HT1080 (cell line): ENCODE results near the gene TMEM120A. TPM values are rescaled to one million over a fixed set of nuclear protein-coding genes. Genes with fewer than 3 reads are reported as not detected.

Experiments
- DNase-seq: peaks from one replicate; pipeline ENCODE4 v3.0.0-alpha.2; 2015; ENCODE audit warnings: low read depth
- total RNA-seq: library from RNA; depleted of rRNA; stranded (reverse); fragments of >200 nt; shearing (Covaris generic); gene quantifications from 2 replicates; pipeline ENCODE4 v1.2.3, GENCODE V29; 2014

TMEM120A gene
- total RNA-seq, 1 experiment from 2014 or later: 16.9 TPM

DNA sequence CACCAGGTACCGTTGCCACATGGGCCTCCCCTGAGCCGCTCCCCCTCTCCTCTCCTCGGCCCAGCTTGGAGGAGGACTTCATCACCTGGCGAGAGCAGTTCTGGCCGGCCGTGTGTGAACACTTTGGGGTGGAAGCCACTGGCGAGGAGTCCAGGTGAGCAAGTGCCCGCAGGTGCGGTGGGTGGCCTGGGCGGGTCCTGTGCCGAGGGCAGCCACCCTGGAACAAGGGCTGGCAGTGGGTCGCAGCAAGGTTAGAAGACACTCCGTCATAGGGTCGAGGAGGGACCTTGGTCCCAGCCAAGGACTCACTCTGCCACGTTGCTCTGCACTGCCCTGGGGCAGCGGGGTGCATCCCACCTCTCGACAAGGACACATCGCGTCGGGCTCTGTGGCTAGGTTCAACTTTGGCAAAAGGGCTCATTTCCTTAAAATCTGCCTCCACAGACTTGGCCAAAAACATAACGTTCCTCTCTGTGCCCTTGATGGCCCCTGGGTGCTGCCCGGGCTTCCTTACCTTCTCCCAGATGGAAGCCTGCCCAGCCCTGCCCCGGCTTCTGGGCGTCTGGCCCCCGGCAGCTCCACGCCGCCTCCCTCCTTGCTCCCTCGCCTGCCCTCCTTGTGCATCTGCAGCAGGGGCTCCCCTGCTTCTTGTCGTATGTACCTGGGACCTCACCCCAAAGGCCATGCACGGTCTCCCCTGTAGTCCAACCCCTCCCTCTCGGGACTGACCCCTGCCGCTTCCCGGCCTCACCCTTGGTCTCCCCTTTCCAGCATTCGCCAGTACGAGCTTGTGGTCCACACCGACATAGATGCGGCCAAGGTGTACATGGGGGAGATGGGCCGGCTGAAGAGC is 12.7 kb downstream of the TMEM120A start:
- DNase-seq: no peak

DNA sequence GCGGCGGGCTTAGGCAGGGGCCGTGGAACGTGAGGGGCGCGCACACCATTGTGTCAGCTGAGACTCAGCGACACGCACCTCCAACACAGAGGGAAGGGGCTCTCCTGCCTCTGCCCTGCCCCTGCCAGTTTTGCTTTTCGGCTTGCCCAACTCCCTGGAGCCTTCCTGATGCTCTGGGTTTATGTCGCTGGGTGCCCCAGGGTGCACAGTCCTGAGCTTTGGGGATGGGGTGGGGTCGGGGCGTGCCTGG is 13.3 kb downstream of the TMEM120A start:
- no peak for DNase-seq

DNA sequence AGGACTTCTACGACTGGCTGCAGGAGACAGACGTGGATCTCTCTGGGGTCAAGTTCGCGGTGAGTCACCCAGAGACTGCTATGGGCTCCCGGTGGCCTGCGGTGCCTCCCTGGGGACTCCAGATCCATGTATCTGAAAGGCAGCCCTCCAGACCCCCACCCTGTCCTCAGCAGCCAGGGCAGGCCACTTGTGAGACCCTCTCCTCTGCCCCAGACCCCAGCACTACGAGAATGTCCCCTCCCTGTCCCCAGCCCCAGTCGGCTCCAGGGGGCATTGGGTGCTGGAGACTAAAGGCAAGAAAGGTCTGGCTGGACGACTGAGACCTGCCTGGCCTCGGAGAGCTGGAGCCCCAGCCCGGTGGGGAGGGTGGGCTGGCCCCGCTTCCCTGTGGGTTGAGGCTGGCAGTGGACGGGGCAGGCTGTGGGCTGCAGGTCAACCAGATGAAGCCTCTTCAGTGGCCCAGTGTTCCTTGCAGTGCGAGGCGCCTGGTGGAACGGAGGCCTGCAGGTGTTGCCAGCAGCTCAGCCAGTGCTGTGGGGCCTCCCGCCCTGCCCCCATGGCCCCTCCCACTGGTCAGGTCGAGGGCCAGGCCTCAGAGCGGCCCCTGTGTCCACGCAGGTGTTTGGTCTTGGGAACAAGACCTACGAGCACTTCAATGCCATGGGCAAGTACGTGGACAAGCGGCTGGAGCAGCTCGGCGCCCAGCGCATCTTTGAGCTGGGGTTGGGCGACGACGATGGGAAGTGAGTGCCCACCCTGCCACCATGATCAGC is 13.8 kb downstream of the TMEM120A start:
- no peak for DNase-seq

DNA sequence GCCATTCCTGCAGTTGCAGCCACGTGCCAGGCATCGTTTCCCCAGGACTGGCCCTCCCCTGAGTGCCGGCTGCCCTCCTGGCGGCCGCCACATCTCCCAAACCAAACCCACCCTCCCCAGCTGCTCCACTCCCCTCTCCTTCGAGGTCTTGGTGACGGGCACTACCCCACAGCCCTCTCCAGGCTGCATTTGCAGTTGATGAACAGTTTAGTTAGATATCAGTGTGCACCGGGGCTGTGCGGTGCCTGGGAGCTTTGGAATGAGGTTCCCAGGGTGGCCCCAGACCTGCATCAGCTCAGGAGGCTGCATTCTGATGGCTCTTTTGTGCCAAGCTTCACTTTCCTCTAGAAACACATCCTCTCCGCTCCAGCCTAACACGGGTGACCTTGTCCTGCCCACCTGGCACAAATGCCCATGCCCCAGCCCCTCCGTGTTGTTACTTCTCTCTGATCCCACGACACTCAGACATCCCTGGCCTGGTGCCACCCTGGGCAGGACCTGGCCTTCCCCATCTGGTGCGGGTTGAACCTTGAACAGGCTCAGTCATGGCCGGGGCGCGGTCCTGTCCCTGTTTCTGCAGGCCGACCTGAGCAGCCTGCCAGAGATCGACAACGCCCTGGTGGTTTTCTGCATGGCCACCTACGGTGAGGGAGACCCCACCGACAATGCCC is 14.5 kb downstream of the TMEM120A start:
- no peak for DNase-seq

DNA sequence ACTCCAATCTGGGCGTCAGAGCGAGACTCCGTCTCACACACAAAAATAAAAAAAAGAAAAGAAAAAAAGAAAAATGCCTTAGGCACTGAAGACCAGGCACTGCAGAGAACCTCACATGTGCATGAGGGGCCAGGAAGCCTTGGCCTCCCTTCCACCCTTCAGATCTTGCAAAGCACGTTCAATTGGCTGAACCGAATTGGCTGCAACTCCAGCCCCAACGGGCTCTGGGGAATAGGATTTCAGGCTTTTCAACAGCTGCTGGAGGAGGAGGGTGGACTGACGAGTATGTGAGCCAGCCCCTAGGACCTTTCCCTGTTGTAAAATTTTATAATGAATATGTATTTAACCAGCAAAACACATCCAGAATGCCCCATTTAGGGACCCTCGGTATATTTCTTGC is 16.7 kb downstream of the TMEM120A start:
- DNase-seq: no peak

DNA sequence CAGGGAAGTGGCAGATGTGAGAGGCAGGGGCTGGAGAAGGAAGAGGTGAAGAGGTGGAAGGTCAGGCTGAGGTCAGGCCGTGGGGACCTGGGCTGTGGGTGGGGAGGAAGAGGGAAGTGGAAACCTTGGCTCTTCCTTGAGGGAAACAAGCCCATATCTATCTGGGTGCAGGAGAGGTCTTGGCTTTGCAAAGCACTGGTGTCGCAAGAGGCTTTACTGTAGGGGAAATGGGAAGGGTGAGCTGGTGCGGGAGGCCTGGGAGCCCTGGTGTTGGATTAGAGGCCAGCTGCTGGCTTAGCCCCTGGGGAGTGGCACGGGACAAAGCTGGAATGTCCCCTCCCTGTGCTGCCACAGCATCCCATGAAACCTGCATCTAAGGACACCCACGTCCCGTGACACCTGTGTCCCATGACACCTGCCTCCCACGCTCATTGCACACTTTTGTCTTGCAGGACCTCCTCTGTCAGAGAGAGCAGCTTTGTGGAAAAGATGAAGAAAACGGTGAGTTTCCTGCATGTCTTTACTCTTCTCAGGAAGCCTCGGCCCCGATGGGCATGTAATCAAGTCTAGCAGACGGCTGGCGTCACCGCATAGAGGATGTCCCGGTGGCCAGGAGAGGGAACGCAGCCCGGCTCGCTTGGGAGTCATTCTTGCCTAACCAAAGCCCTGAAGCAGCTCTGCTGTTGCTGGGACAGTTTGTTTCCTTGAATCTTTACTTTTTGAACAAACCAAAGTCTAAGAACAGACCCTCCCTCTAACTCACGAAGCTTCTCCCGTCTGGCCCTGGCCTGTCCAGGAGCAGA is 22.2 kb downstream of the TMEM120A start:
- no peak for DNase-seq

DNA sequence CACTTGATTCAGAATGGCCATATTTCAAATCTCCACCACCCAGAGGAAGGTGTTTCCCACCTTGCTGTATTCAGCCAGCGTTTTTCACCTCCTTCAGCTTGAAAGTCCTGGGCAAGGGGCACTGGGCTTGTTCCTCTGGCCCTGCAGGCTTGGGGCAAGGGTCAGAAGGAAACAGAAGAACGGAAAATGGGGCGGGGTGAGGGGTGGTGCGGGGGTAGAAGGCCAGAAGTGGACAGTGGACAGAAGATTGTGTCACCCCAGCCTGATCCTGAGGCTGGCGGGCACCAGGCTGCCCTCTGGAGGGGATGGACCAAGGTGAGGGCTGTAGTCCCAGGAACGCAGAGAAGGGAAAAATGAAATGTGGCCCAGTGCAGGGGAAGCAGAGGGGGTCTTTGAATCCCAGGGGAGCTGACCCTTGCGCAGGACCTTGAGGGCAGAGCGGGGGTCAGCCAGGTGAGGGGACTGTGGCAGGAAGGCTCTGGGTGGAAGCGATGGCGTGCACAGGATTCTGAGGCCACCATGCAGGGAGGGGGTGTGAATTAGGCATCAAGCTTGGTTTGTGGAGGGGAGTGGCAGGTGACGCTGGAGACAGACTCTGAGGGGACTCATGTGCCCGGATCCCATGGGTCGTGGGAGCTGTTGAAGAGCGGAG is 23.0 kb downstream of the TMEM120A start:
- no peak for DNase-seq

DNA sequence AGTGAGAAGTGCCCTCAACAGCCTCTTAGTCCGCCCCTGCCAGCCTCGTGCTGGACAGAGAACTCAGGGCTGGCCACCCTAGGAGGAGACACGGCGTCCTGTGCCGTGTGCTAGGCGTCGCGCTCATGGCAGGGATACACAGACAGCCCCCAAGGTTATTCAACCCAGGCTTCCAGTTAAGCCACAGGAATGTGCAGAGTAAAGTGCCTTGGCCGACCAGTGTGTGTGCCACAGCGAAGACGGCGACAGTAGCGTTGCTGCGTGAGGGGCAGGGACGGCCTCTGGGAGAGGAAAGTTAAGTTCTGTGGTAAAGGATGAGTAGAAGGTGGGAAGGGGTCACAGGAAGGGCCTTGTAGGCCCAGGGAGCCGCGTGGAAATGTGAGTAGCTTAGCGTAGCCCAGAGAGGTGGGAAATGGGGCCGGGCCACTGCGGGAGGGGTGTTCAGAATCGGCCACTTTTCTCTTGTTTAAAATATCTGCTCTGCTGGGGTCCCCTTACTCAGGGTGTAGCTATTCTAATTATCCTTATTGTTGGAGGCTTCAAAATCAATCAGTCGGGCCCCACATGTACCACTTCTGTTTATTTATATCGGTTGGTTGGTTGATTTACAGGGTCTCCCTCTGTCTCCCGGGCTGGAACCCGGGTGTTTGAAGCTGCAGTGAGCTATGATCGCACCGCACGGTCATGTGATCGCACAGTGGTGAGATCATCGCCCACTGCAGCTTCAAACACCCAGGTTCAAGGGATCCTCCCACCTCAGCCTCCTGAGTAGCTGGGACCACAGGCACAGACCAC is 24.5 kb downstream of the TMEM120A start:
- no peak for DNase-seq

DNA sequence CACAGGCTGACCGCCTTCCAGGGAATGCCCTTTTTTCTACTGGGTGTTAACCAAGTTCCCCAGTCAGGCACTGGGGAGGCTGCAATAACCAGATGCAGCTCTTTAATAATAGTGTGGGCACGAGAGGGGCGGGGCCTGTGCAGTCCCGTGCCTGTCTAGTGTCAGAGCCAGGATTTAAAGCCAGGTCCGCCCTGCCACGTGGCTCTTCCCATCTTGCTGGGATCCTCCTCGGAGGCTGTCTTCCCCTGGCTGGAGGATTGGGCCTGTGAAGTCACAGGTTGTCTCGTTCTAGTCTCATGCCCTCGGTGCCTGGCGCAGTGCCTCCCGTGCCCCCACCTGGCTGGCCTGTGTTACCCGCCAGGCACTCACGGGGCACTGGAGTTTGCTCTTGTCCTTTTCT is 25.2 kb downstream of the TMEM120A start:
- no peak for DNase-seq

DNA sequence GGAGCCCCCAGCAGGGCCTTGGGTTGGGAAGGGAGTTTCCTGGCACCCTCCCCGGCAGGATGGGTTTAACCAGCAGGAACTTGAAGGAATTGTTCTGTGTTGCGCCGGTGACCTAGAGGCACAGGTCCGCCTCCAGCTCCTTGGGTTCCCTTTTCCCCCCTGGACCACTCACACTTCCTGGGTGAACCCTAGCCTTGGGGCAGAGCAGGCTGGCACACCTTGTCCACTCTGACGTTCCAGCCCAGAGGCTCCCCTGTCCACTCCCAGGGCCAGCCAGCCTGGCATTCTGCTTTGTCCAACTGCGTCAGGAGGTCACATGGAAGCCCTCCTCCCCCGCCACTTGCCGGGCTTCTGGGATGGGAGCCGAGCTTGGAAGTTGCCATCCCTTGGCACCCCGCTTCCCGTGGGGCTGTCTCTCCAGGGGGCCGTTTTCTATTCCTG is 25.8 kb downstream of the TMEM120A start:
- no peak for DNase-seq

DNA sequence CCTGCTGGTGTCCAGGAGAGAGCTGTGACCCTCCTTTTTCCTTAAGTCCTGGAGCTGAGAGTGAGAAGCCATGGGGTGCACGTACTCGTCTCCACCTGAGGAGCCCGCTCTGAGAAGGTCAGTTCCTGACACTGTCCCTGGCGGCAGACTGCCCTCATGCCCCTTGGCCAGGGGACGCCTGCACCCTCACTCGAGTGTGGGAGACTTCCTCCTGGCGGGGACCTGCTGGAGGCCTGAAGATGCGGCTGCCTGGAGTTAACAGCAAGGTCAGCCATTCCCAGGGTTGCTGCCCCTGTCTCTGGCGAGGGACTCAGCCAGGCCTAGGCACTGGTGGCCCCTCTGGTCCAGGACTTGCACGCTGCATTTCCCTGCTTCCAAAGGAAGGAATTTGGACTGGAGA is 26.4 kb downstream of the TMEM120A start:
- DNase-seq: no peak

DNA sequence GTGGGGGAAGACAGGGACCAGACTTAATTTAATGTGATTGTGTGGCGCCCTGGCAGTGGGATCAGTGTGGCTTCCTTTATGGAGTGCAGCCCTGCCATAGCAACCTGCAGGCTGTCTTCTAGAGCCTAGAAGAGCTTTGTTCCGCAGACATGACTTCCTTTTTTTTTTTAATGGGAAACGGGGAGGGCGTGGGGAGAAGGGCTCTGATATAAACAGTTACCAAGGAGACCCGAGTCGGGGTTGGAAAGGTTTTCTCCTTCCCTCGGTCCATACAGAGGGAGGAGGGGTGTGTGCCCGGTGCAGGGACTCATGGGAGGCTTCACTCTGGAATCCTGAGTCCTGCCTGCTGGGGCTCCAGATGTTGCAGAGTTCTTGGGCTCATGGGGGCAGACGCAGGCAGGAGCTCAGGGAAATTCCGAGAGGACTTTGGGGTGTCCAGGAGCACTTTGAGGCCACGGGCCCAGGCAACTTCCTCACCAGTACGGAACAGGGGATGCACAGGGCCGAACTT is 26.9 kb downstream of the TMEM120A start:
- no peak for DNase-seq

DNA sequence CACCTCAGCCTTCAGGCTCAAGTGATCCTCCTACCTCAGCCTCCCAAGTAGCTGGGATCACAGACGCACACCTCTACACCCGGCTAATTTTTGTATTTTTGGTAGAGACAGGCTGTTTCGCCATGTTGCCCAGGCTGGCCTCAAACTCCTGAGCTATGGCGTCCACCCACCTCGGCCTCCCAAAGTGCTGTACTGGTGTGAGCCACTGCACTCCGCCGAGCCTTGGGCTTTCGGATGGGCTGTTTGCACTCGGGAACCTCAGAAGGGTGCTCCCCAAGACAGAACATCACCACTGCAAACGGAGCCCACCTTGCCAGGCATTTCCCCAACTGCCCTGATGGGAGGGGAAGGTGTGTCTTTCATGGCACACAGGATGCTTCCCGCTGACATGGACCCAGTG is 27.3 kb downstream of the TMEM120A start:
- no peak for DNase-seq

DNA sequence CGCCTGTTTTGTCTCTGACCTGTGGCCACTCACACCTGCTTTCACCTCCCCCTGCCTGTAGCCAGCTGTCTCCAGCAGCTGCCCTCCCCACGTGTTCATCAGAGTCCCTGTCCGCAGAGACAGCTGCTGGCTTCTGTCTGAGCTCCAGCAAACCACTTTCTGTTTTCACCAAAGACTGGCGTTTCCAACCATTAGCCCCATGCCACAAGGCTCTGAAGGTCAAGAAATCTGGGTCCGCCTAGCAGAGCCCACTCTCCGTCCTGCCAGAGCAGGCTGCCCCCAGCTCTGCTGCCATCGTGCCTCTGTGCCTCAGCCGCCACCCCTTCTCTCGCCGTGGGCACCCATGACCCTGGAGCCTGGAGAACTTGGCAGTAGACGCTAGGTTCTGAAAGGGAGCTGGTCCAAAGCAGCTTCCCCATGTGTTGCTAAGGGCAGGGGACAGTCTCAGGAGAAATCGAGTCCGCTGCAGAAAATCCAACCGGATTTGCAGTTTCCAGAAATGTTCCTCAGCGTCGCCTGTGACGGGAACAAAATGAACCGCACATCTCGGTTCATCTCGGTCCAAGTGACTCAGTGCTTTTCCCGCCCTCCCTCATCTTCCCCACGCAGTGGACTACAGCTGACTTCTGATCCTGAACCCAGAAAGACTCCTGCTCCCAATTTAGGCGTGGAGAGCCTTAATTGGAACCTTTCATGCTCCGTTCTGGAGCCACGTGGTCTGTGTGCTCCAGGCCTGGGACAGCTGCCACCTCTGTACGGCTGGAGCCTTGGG is 28.0 kb downstream of the TMEM120A start:
- DNase-seq: no peak

DNA sequence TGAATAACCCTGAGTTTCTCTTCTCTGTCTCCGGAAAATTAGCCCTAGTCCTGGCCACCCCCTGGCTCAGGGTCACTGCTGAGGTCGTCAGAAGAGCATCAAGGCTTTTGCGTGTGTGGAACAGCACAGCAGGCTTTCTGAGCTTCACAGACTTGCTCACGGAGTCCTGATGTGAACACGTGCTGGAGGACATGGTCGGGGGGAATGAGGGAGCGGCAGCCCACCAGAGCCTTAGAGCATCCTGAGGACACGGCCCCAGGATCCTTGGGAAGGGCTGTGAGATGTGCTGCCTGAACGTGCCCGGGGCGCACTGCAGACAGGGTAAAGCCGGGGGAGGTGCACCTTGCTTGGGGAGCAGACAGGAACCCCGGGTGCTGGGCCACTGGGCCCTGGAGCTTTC is 28.8 kb downstream of the TMEM120A start:
- no peak for DNase-seq

DNA sequence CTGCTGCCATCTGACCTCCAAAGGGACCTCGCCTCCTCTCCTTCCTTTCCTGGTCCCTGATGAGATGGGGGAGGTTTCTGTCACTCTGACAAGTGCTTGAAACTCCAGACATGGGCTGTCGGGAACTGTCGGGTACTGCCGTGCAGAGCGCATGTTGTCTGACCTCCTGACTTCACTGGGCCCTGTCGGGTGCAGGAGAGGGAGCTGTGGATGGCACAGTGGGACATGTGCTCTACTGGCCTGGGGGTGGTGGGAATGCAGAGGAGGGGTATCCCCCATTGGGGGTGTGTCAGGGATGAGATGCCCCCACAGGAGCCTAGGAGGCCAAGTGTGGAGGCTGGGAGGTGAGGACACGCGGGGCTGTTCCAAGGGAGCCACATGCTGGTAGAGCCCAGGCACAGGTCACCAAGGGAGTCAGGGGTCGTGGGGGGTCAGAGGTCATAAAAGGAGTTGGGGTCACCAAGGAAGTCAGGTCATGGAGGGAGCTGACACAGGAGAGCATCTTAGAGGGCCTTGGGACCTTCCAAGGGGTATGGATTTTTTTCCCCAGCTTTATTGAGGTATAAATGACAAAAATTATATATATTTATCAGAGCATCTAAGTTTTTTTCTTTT is 30.9 kb downstream of the TMEM120A start:
- no peak for DNase-seq

DNA sequence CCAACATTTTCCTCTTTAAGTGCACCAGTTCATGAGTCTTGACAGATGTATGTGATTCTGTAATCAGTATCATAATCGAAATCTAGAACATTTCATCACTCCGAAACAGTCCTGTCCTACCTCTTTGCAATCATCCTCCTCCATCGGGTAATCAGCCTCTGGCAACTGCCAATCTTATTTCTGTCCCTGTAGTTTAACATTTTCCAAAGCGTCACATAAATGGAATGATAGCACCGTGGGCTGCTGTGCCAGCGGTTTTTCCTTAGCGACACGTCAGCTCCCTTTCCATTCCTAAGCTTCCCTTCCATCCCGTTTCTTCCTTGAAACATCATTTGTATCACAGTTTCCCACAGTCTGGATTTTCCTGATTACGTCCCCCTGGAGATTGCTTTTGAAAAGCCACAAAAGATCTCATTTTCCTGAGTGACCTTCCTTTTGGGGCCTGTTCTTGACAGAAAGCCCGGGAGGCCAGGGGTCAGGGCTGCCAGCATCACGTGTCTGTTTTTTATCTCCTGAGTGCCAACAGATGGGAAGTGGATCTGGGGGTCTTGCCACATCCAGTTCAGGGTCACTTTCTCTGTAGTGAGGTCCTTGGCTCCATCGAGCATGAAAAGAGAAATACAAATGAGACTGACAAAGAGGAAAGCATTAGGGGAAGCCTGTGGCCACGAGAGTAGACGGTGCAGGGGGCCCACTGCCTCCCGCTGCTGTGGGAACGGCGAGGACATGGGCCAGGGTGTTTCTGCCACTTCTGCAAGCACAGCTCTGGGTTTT is 31.6 kb downstream of the TMEM120A start:
- DNase-seq: no peak

DNA sequence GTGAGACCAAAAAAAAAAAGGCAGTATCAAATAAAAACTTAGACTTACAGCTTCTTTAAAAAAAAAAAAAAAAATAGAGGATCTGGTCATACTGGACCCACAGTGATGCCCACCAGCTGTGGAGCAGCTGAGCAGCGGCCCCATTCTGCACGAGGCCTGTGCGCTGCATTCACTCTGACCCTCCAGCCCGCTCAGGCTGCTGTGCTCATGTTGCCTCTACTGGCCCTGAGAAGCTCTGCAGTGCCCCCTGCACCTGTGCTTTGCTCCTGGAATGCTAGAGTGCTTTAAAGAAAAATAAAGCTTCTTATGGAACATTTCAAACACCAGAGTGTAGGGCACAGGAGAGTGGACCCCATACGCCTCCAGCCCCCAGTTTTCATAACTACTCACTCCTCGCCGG is 33.2 kb downstream of the TMEM120A start:
- no peak for DNase-seq
